HG02642 (cell line): Measurements from ENCODE around the gene PATJ.
"Not testable (repeated sequence)": the region's sequence is repeated elsewhere in the genome, so short reads cannot be mapped to it uniquely, and the experiment has no call there.

Source experiments
- ATAC-seq: cut with Tn5 transposase; IDR thresholded peaks from one replicate; pipeline ENCODE4 v1.9.1; 2021; ENCODE audit warnings: mild to moderate bottlenecking; ENCODE audit not compliant: unreplicated experiment, poor library complexity

PATJ gene

GRCh38 chr1:62138029-62138428, 395.7 kb downstream of the PATJ start:
- ATAC-seq = no peak

- no peak for ATAC-seq
Measured at GRCh38 chr1:62139410-62139809, 397.1 kb downstream of the PATJ start.

- ATAC-seq = no peak
Measured at GRCh38 chr1:62140666-62141065, 398.4 kb downstream of the PATJ start.

GRCh38 chr1:62142496-62142895, 400.2 kb downstream of the PATJ start:
- no peak for ATAC-seq

- no peak for ATAC-seq
Measured at GRCh38 chr1:62144238-62144831, 402.1 kb downstream of the PATJ start.

GRCh38 chr1:62159940-62160348, 417.7 kb downstream of the PATJ start:
- ATAC-seq = peak; percentile 50

GRCh38 chr1:62161711-62162110, 419.4 kb downstream of the PATJ start:
- ATAC-seq = no peak

- not testable (repeated sequence) for ATAC-seq
Measured at GRCh38 chr1:62170380-62170779, 428.1 kb downstream of the PATJ start.

GRCh38 chr1:62175568-62176179, 433.4 kb downstream of the PATJ start:
- ATAC-seq = no peak

GRCh38 chr1:62176597-62177312, 434.5 kb downstream of the PATJ start:
- no peak for ATAC-seq

GRCh38 chr1:62177621-62178020, 435.3 kb downstream of the PATJ start:
- ATAC-seq = no peak

GRCh38 chr1:62178372-62178771, 436.1 kb downstream of the PATJ start:
- no peak for ATAC-seq

- not testable (repeated sequence) for ATAC-seq
Measured at GRCh38 chr1:62180054-62180453, 437.8 kb downstream of the PATJ start.

- no peak for ATAC-seq
Measured at GRCh38 chr1:62180639-62181038, 438.4 kb downstream of the PATJ start.

- ATAC-seq = no peak
Measured at GRCh38 chr1:62181532-62181931, 439.3 kb downstream of the PATJ start.

- not testable (repeated sequence) for ATAC-seq
Measured at GRCh38 chr1:62182157-62182556, 439.9 kb downstream of the PATJ start.

- not testable (repeated sequence) for ATAC-seq
Measured at GRCh38 chr1:62183164-62184020, 441.1 kb downstream of the PATJ start.

GRCh38 chr1:62184336-62184735, 442.1 kb downstream of the PATJ start:
- ATAC-seq = no peak

- not testable (repeated sequence) for ATAC-seq
Measured at GRCh38 chr1:62185233-62185632, 443.0 kb downstream of the PATJ start.

- no peak for ATAC-seq
Measured at GRCh38 chr1:62185677-62186076, 443.4 kb downstream of the PATJ start.

- ATAC-seq = no peak
Measured at GRCh38 chr1:62187548-62187947, 445.3 kb downstream of the PATJ start.
